WERI-Rb-1 (cell line): ENCODE results near the gene UNC80.

Experiments used
- DNase-seq: peaks from one replicate; pipeline ENCODE4 v3.0.0-alpha.2; 2020
- H3K27ac ChIP-seq: fragments of 250-450 bp; sonication (Bioruptor Pico); 2 replicates; pipeline ENCODE4 v1.5.1; 2020; ENCODE audit warnings: mild to moderate bottlenecking, moderate library complexity
- H3K27me3 ChIP-seq: fragments of 250-450 bp; sonication (Bioruptor Pico); 2 replicates; pipeline ENCODE4 v1.5.1; 2021; ENCODE audit warnings: mild to moderate bottlenecking, low read depth, moderate library complexity; ENCODE audit not compliant: insufficient read depth, severe bottlenecking
- H3K36me3 ChIP-seq: fragments of 250-450 bp; sonication (Bioruptor Pico); 2 replicates; pipeline ENCODE4 v1.5.1; 2020; ENCODE audit warnings: mild to moderate bottlenecking, moderate library complexity
- H3K4me3 ChIP-seq: 2 replicates; pipeline ENCODE4 v1.5.1; 2011; ENCODE audit warnings: low read depth, mild to moderate bottlenecking, control low read depth, low read length
- H3K9me3 ChIP-seq: fragments of 250-450 bp; sonication (Bioruptor Pico); 2 replicates; pipeline ENCODE4 v1.5.1; 2021; ENCODE audit warnings: mild to moderate bottlenecking, moderate library complexity; ENCODE audit not compliant: severe bottlenecking
- CTCF ChIP-seq: IDR thresholded peaks from 2 replicates; pipeline ENCODE4 v1.5.1; 2011; ENCODE audit warnings: low read depth, mild to moderate bottlenecking, control low read depth, inconsistent platforms, low read length

The UNC80 gene

GRCh38 chr2:209970711-209971110 lies 199.1 kb downstream of the UNC80 start:
- H3K27me3 ChIP-seq: no peaks in the 10 kb centered on the region
- H3K9me3 ChIP-seq: no peaks in the 10 kb centered on the region
- no peak for TF ChIP-seq CTCF
- H3K36me3 ChIP-seq: no peaks in the 10 kb centered on the region
- no peak overlapping the region for H3K4me3 ChIP-seq
- no peak overlapping the region for H3K27ac ChIP-seq
- DNase-seq: no peak

- TF ChIP-seq CTCF: no peak
- no peaks in the 10 kb centered on the region for H3K27me3 ChIP-seq
- no peak overlapping the region for H3K27ac ChIP-seq
- no peaks in the 10 kb centered on the region for H3K9me3 ChIP-seq
- no peak for DNase-seq
- H3K4me3 ChIP-seq: no peak overlapping the region
- H3K36me3 ChIP-seq: no peaks in the 10 kb centered on the region
Observed at GRCh38 chr2:209973328-209973727, 201.7 kb downstream of the UNC80 start.

- Histone ChIP-seq H3K4me3 (no peak overlapping the region), H3K27ac (no peak overlapping the region), H3K36me3 (no peaks in the 10 kb centered on the region), H3K27me3 (no peaks in the 10 kb centered on the region), H3K9me3 (no peaks in the 10 kb centered on the region)
- no peak for DNase-seq
- TF ChIP-seq CTCF: no peak
Observed at GRCh38 chr2:209974576-209974975, 202.9 kb downstream of the UNC80 start.

- no peak for TF ChIP-seq CTCF
- Histone ChIP-seq H3K27me3 (no peaks in the 10 kb centered on the region), H3K9me3 (no peaks in the 10 kb centered on the region), H3K4me3 (no peak overlapping the region), H3K27ac (no peak overlapping the region), H3K36me3 (no peaks in the 10 kb centered on the region)
- DNase-seq: no peak
Observed at GRCh38 chr2:209976698-209977385, 205.2 kb downstream of the UNC80 start.

GRCh38 chr2:209977386-209978239 lies 206.0 kb downstream of the UNC80 start:
- DNase-seq: no peak
- Histone ChIP-seq H3K4me3 (no peak overlapping the region), H3K27ac (no peak overlapping the region), H3K9me3 (no peaks in the 10 kb centered on the region), H3K36me3 (no peaks in the 10 kb centered on the region), H3K27me3 (no peaks in the 10 kb centered on the region)
- TF ChIP-seq CTCF: no peak
